Measurements from ENCODE around the gene SLAMF1.
"Not testable (repeated sequence)": the region's sequence is repeated elsewhere in the genome, so short reads cannot be mapped to it uniquely, and the experiment has no call there.

SLAMF1 gene

DNA sequence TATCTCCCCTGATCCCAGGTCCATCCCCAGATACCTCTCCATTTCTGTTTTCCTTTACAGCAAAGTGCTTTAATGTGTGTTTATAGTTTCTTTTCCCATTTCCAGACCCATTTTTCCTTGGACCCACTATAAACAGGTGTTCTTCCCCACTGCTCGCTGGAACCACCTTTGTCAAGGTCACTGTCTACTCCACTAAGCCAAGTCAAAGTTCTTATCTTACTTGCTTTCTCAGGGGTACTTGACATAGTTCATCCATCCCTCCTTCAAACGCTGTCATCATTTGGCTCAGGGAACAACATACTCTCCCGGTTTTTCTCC, 8.3 kb downstream of the SLAMF1 start:
- no peak for DNase-seq

DNA sequence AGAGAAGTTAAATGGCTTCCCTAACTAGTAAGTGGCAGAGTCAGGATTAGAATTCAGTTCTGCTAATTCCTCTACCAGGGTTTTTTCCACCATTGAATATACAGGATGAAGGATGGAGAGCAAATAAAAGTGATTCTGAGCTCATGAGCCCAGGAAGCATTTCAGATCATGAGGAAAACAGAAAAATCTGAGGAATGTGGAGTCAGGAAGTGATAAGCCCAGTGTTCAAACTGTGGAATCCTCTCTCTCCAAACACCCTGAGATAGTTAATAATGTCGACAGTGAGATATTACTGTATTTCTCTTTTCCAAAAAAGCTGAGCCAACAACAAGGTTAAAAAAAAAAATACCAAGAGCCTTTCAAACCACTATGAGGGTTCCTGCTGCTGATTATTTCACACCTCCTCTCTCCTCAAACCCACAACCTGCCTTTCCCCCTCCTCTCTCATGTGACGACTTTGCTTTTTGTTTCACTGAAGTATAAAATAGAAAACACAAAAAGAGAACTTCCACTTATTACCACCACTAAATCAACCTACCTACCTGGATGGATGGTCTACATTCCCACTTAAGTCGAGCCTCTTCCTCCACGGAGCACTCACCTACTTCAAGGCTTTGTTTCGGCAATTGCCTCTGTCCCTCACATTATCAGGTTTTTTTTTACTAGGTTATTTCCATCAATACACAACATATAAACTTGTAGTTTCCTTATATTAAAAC, 8.9 kb downstream of the SLAMF1 start:
- no peak for DNase-seq

DNA sequence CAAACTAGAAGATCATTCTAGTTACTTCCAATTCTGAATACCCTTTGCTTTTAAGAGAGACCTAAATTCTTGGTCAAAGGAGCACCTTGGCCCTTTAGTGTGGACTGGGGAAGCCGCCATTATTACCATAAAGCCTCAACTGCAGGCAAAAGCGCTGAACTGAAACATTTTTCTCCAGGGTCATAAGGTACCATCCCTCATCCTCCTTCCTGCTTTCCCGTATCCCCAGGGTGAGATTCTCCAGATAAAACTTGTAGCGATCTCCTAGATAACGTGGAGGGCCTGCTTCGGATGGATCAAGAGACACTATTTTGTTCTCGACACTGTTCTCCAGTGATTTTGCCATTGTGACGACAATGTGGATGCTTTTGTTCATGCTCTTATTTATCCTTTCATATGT, 9.8 kb downstream of the SLAMF1 start:
- no peak for DNase-seq

DNA sequence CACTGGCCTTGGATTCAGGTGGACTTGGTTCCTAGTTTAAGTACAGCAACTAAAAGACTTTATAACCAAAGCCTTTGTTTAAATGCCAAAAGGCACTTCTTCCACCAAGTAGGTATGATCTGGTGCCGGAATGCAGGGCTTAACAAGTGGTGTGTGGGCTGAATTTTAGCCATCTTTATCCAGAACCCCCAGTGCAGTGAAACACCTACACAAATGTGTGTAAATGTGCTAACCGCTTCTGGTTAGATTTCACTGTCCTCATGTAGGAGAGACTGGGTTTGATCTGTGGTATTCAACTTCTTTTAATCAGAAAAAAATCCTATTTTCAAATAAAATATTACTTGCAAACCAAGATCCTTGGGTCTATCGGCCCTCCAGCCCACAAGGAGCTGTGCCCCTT, 10.3 kb downstream of the SLAMF1 start:
- DNase-seq, result no peak

DNA sequence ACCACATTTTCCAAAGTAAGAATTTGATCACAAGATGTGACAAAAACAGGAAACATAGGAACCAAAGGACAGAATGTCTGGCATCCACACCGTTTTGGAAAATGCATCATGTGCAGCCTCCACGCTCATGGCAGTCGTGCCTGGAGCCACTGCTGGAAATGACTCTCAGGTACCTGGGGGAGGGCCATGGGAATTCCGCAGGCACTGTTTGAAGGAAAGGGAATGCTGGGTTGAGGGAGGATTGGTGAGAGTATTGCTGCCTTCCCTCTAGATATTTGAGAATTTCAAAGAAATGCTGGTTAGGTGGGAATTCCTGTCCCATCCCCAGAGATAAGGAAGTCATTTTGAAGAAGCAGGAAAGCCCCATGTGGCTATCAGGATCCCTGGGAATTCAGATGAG, 10.8 kb downstream of the SLAMF1 start:
- DNase-seq, result no peak

DNA sequence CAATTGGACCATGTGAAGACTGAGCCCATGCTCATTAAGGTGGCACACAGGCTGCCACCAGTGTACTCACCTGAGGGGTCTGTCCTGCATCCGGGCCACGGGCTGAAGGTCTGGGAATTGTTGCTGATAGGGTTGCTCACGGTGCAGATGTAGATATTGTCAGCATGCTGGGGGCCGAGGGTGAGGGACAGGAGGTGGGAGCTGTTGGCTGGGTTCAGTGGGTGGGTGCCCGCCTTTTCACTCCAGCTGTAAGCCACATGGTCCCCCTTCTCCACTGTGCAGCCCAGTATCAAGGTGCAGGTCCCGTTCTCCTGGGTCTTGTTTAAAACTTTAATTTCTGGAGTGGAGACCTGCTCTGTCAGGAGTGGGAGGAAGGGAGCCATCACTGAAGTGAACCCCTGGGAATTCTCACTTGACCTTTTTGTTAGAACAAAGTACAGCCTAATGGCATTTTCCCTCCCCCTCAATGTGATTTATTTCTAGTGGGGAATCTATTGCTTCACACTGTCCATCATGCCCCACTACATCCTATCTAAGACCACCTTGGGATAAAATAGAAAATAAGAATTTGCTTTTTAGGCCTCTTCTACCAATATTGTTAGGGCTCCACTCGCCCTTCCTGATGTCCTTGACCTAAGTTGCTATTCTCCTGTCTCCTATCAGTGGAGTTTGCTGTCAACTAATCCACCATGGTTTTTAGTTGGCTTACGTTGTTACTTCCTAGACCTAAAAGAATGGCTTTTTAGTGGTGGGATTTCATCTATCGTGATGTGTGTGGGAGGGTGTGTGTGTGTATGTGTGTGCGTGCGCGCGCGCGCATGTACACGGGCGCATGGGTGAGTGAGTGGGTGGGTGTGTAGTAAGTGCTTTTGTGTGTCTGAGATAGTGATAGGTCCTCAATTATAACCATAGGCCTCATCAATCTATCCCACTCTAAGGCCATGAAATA, 12.0 kb downstream of the SLAMF1 start:
- no peak for DNase-seq

DNA sequence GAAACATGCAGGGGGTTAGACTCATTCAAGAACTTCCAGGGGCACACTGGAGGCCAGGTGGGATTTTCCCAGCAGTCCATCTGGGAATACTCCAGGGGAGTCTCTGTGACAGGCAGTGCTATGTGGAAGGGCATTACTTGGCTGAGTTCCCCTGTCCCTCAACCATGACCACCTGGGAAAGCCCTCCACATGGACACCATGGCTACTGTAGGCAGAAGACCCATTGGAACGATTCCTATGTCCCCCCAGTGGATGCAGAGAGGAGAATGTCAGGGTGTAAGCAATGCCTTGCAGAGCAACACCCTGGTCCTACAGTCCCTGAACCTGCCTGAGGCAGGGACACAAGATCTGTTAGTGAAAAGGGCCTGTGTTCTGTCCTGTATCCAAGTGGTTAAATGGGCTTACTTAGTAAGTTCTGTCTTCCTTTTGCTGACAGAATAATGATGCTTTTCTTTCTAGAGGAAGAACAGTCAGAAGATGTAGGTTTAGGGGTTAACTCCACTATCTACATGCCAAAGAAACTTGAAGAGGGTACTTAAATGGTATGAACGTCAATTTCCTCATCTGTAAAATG, 13.4 kb downstream of the SLAMF1 start:
- no peak for DNase-seq

DNA sequence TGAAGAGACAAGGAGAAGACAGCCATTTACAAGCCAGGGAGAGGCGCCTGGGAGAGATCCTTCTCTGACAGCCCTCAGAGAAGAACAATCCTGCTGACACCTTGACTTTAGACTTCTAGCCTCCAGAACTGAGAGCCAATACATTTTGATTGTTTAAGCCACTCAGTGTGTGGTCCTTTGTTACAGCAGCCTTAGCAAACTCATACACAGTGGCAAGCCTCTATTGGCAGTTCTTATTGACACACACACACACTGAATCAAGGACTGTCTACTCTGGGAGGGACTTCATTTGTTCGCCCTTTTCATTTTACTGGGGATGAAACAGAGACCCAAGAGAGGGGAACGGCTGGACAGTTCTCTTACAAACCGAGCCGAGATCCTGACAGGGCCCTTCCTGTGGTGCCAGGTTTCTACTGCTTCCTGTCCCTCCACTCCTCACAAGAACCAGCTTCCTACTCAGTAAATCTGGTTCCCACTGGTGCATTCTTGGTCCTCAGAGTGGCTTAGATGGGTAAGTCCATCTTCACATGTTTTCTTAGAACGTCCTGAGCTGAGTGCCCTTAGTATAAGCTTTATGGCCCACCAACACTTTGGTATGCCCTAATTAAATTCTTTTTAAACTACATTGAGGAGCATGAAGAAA, 14.7 kb downstream of the SLAMF1 start:
- no peak for DNase-seq

DNA sequence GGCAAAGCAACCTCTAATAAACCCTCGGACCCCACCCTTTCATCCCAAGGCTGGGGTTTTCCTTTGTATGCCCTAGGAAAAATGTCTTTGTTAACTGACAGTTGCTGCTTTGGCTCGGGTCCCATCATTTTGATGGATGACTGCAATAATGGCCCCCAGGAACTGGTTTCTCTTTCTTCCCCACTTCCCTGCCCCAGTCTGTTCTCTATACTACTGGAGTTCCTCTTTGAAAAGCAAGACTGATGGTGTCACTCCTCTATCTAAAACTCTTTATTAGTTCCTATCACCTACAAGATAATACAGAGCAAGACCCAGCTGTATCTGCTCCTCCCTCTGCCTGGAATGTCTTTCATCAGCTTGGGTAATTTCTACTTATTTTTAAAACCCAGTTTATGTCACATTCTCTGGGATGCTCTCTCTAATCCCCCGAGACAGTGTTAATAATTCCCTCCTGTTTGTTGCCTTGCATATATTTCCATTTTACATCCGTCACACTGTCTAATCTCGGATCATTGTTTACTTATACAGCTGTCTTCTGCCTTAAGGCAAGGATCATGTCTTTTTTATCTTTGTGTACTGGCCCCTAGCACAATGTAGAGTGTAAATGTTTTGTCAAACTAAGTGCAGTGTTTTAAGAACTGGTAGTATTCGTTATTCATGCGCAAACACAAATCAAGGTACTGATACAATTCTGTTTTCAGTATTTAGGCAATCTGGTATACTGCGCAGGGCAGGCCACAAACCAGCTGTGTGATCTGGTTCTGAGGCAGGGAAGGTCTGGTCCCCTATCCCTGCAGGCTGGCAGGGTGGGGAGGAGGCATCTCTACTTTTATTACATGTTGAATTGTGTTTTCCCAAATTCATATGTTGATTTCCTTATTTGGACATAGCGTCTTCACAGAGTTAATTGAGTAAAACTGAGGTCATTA, 16.1 kb downstream of the SLAMF1 start:
- DNase-seq, result no peak

DNA sequence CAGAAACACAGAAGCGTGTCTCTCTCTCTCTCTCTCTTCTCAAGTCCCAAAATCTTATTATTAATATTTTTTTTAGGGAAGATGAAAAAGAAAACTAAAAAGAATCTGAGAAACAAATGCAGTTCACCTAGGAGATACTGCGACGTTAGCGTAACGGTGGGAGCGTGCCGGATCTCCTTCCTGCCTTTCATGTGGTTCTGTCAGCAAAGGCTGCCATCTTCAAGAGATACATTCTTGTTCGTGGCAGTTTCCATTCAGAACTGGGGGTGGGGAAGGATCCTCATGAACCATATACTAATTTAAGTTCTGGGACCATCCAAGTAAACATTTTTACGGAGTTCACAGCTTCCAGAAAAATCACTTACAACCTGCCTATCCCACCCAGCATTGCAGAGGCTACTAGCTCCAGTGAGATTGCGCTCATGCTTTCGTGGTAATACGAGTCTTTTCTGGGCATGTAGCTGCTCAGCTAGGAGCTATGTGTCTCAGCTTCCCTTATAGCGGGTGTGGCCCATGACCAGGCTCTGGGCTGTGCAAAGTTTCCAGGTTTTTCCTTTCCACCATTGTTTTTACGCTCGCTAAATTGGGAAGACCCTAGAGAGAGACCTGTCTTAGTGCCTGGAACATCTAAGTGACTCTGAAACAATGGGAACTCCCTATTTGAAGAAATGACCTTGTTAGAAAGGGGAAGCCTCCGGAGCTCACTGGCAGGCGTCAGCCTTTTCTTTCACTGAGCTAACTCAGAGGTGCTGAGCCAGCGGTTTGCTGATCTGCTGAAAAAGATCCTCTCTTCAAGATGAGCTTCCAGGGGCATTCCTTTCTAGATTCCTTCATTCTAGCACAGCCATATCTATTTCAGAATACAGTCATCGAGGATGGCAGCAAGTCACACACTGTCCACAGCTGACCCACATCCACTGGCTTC, 17.3 kb downstream of the SLAMF1 start:
- peak; percentile 76 for DNase-seq

DNA sequence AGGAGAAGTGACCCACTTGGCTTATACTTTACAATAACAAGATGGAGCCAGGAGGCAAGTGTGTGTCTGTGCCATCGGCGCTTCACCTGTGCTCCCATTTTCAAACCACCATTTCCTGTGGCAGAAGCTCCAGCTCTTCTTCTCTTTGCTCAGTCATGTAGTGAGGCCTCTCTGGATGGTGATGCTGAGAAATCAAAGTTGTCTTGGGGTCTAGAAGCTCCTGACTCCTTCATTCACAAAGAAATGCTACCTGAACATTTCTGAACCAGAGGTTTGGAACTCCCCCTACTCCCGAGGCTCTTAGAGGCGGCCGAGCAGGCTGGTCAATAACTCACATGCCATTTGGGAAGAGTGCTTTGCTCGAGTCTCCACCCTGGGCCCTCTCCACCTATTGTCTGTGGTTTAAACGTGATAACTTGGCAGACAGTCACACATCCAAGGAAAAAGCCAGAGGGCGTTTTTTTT, 18.0 kb downstream of the SLAMF1 start:
- no peak for DNase-seq

DNA sequence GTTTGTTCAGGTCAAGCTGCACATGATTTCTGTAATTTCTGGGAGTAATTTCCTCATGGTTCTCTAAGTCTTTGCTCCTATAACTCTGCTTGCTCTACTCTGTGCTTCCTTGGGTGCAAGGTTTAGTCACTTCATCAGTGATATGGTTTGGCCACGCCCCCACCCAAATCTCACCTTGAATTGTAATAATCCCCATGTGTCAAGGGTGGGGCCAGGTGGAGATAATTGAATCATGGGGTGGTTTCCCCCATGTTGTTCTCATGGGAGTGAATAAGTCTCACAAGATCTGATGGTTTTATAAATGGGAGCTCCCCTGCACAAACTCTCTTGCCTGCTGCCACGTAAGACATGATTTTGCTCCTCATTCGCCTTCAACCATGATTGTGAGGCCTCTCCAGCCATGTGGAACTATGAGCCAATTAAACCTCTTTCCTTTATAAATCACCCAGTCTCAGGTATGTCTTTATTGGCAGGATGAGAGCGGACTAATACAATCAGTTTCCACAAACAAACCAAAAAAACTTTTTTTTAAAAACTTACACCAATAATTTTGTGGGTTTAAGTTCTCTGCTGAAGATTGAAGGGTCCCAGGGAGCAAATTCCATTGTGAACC, 19.1 kb downstream of the SLAMF1 start:
- not testable (repeated sequence) for DNase-seq

DNA sequence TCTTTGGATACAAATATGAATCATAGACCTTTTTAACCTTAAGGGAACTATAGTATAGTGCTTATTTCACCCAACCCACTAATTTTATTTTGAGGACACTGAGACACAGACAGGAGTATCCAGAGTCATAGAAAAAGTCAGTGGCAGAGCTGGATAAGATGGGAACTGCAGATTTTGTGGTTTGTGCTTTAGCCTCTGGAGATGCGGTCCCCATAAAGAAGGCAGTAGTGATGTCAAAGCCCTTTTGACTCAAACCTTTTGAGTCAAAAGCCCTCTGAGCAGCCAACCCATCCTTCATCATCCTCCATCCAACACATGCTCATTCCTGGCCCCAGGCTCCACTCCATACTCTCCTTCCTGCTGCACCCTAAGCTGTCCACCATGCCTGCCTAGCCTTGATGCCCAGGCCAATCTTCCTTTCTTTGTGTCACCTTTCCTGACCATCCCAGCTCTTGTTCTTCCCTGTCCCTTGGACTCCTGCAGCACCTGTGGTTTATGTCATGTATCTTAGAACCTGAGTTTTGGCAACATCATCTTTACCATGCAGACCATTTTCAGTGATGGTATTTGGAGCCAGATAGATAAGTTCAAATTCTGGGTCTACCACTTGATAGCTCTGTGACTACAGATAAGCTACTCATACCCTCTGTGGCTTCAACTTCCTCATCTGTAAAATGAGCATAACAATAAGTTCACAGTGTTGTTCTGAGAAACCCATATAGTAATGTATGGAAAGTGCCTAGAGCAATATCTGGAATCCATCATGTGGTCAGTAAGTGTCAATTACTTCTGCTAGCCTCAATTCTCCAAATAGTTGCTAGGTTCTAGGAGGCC, 20.1 kb downstream of the SLAMF1 start:
- no peak for DNase-seq

DNA sequence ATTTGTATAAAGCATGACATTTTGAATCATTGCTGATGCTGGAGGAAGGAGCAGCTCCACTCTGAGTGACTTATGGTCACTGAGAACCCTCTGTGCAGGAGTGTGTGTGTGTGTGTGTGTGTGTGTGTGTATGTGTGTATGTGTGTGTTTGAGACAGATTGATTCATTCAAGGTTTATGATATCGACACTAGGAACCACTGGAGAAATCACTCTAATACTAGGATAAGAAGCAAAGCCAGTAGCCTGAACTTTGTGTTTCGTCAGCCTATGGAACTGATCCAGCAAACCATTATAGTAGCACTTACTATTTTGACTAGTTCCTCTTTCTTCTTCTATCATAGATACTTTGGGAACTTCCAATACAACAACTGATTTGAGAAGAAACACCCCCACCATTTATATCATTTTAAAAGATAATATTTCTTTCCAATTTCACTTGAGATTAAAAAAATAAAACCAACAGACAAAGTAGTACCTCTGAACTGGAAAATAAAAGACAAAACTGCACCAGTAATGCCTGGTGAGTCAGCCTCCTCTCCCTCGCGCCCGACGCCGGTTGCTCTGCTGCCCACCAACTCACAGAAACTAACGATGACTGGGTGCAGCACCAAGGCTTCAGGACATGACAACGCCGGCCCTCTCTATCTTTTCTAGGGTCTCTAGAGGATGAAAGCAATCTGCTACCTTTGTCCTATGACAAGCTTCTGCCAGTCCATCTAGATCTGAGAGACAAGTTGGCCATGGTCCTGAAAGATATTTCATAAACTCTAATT, 20.9 kb downstream of the SLAMF1 start:
- DNase-seq, result peak; percentile 61

DNA sequence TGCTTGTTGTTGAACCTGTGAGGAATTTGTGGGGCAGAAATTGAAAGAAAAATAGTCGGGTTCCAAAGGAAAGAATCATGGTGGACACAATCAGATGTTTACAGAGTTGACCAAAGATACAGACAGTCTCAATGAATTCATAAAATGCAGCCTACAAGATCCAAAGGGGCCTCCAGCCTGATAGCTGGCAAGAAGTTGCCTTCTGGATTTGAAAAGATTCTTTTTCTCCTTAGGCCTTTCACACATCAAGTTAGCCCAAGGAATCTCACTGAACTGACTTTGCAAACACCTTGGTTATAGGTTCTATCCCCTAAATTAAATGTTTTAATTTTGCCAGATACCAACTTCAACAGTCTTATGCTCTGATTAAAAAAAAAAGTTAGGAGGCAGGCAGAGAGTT, 21.5 kb downstream of the SLAMF1 start:
- DNase-seq, result no peak

DNA sequence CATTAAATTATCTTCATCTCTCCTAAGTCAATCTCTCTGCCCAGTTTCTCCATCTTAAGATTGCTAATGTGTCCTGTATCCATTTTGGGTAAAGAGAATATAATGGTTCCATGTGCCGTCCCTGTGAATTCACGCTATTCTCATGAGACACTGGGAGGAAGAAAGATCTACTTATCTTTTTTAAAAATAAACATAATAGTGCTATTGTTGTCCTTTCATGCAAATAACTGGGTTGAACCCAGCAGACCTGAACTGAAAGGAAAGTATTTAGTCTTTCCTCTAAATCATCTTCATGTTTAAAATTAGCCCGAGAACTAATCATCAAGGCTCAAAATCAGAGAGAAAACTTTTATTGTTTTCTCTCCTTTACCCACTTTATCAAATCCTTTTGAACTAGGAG, 22.4 kb downstream of the SLAMF1 start:
- DNase-seq, result no peak

DNA sequence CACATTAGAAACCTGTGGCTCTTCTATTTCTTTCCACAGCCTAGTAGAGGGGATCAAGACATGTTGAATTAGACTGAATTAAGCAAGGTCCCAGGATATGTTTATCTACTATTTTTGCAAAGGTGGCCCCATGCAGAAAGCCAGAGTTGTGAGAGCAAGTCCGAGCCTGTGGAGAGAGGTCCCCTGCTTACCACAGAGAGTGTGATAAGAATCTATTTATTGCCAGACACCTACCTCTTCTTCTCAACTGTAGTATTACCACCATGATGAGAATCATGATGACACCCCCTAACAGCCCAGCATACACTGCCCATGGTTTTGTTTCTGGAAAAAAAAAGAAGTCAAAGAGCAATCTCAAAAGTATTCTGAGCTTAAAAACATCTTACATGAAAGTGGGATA, 23.0 kb downstream of the SLAMF1 start:
- no peak for DNase-seq

DNA sequence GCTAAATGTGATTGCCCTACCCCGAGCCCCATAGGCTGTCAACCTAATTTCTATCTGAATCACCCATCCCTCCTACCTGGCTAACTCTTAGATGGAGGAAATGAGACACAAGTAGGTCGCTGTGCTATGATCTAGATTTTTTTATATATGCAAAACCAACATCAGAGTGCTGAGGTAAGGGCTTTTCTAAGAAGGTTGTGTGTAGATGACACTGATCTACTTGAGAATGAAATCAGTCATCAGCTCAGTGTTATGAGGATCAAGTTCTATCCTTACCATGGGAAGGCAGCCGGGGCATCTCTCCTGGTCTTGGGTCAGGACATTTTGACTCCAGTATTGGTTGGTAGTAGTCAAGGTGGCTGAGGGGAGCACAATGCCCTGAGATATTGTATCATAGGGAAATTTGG, 23.6 kb downstream of the SLAMF1 start:
- DNase-seq, result no peak

Measured in activated CD4-positive, alpha-beta T cell treated with anti-CD3 and anti-CD28 coated beads, Interleukin-2, amount 50 U/mL, for 1 hour (primary cell).